Tibial artery (tissue), 4 donors: ENCODE results near the gene MAP3K14.
A peak's percentile ranks its signal among the peaks of the same experiment; 100 is the strongest.

ENCODE experiments used
- DNase-seq, 2 donors: peaks; one replicate each; pipeline ENCODE4 v3.0.0-alpha.2; 2019
- H3K27ac ChIP-seq, 2 donors: fragments of 200-600 bp; sonication (generic) in 1 of 2; 1 replicate in 1 of 2; 2 replicates in 1 of 2; pipeline ENCODE4 v1.5.1; 2018 to 2019; ENCODE audit warnings: mild to moderate bottlenecking in 1 of 2
- H3K27me3 ChIP-seq, 2 donors: fragments of 200-600 bp; sonication (generic) in 1 of 2; one replicate each; pipeline versions ENCODE4 v1.5.1 to v1.6.0; 2016 to 2019
- H3K36me3 ChIP-seq, 3 donors: fragments of 200-600 bp; sonication (generic) in 2 of 3; one replicate each; pipeline ENCODE4 v1.5.1; 2016 to 2019; ENCODE audit warnings: mild to moderate bottlenecking in 2 of 3
- H3K4me1 ChIP-seq, 4 donors: fragments of 200-600 bp; sonication (generic) in 2 of 4; 1 replicate in 3 of 4; 2 replicates in 1 of 4; pipeline ENCODE4 v1.5.1; 2016 to 2019
- H3K4me3 ChIP-seq, 2 donors: fragments of 200-600 bp; sonication (generic) in 1 of 2; 1 replicate in 1 of 2; 2 replicates in 1 of 2; pipeline ENCODE4 v1.5.1; 2018 to 2019; ENCODE audit warnings: mild to moderate bottlenecking in 2 of 2
- H3K9me3 ChIP-seq, 3 donors: fragments of 200-600 bp; sonication (generic) in 1 of 3; one replicate each; pipeline ENCODE4 v1.5.1; 2016 to 2019
- intact Hi-C: fragments of 100-400 bp; cut with DNase I; formaldehyde crosslinking; loops from one replicate; pipeline ENCODE4 v1.15.0; 2023; ENCODE audit warnings: low total_unique reads
- TF ChIP-seq, protein P1 (sequence below), 2 experiments: fragments of 200-600 bp in 1 of 2; fragments of 450-650 bp in 1 of 2; IDR thresholded peaks; one replicate each; pipeline ENCODE4 v1.5.1; 2017 to 2019; ENCODE audit warnings: antibody characterized with exemption in 2 of 2, mild to moderate bottlenecking in 1 of 2, moderate library complexity in 1 of 2

The MAP3K14 gene

DNA sequence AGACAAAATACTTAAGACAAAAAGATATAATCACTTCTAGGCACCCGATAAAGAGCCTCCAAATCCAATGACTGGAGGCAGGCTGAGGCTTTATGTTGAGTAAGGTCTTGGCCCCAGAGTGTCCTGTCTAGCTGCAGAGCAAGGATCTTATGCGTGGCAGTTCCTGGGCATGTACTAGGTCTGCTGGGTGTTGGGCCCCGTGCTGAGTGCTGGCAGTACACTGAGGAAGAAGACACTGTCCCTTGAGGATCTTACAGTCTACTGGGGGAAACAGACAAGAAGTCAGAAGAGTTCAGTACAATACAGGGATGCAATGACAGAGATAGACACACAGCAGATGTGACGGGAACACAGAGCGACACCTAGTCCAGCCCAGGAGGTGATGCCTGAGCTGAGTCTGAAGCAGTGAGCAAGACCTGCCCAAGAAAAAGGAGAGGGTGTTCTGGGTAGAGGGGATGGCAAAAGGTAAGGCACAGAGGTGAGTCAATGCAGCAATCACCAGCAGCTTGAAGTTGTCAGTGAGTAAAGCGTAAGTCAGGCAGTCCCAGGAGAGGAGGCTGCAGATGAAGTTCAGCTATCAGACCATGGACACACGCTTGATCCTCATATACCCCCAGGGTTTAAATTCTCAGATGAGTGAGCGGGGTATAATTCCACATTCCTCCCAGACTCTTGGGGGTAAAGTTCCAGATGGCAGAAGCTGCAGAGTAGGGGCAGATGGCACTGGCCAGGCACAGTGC is 18.1 kb downstream of the MAP3K14 start:
- intact Hi-C loops = no loop called here
- Histone ChIP-seq H3K4me1 (peaks cover 0 to 56% (median 44%) of the 10 kb centered on the region in 4 donors), H3K9me3 (no peaks in the 10 kb centered on the region), H3K36me3 (no peaks in the 10 kb centered on the region), H3K4me3 (no peak overlapping the region), H3K27ac (no peak overlapping the region), H3K27me3 (no peaks in the 10 kb centered on the region)
- no peak for DNase-seq
- TF ChIP-seq, protein P1, sequence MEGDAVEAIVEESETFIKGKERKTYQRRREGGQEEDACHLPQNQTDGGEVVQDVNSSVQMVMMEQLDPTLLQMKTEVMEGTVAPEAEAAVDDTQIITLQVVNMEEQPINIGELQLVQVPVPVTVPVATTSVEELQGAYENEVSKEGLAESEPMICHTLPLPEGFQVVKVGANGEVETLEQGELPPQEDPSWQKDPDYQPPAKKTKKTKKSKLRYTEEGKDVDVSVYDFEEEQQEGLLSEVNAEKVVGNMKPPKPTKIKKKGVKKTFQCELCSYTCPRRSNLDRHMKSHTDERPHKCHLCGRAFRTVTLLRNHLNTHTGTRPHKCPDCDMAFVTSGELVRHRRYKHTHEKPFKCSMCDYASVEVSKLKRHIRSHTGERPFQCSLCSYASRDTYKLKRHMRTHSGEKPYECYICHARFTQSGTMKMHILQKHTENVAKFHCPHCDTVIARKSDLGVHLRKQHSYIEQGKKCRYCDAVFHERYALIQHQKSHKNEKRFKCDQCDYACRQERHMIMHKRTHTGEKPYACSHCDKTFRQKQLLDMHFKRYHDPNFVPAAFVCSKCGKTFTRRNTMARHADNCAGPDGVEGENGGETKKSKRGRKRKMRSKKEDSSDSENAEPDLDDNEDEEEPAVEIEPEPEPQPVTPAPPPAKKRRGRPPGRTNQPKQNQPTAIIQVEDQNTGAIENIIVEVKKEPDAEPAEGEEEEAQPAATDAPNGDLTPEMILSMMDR (IDR thresholded peaks at IDR 0.05) = no peak

DNA sequence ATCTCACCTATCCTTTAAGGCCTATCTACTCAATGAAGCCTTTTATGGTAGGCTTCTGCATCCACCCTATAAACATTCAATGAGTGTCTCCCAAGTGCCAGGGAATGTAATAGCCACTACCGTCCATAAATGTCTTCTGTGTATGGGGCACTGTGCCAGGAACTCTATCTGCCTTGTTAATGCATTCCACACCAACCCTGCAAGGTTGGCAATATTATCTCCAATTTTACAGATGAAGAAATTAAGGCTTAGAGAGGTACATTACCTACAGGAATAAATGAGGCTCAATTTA is 20.0 kb downstream of the MAP3K14 start:
- H3K27me3 ChIP-seq = no peaks in the 10 kb centered on the region
- H3K36me3 ChIP-seq = no peaks in the 10 kb centered on the region
- TF ChIP-seq, protein P1 (IDR thresholded peaks at IDR 0.05) = no peak
- H3K4me1 ChIP-seq = peaks cover 0 to 68% (median 51%) of the 10 kb centered on the region in 4 donors
- H3K9me3 ChIP-seq = no peaks in the 10 kb centered on the region
- intact Hi-C loops = no loop called here
- H3K27ac ChIP-seq = no peak overlapping the region
- H3K4me3 ChIP-seq = no peak overlapping the region
- no peak for DNase-seq

DNA sequence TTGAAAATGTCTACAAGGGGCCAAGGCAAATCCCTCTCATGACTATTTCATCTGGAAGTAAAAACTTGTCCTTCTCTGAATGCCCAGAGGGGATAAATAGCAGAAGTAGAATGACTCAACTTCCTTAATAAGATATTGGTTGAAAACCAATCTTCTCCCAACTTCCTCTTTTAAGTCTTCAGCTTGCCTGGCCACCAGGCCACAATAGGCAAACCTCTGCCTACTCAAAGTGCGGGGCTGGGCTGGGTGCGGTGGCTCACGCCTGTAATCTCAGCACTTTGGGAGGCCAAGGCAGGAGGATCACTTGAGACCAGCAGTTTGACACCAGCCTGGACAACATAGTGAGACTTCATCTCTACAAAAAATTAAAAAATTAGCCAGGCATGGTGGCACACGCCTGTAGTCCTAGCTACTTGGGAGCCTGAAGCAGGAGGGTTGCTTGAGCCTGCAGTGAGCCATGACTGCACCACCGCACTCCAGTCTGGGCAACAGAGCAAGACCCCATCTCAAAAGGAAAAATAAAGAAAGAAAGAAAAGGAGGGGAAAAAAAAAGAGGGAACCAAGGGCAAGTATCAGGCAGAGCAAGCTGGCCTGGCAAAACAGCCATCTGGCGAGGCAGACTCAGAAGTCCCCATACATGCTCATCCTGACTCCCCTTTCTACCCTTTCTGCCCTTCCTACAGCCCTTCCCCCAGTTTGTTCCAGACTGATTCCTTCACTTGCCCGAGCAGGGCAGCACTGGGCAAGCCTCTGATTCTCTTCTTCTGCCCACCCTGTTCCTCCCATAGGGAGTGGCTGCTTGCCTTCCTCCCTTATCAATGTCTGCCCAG is 20.6 kb downstream of the MAP3K14 start:
- no peaks in the 10 kb centered on the region for H3K9me3 ChIP-seq
- no peak overlapping the region for H3K4me3 ChIP-seq
- H3K36me3 ChIP-seq = no peaks in the 10 kb centered on the region
- H3K27me3 ChIP-seq = no peaks in the 10 kb centered on the region
- no peak for DNase-seq
- intact Hi-C loops = no loop called here
- H3K27ac ChIP-seq = peak overlapping the region in 1 of 2 donors; percentile 71
- H3K4me1 ChIP-seq = peaks cover 0 to 73% (median 56%) of the 10 kb centered on the region in 4 donors
- TF ChIP-seq, protein P1 (IDR thresholded peaks at IDR 0.05) = no peak

DNA sequence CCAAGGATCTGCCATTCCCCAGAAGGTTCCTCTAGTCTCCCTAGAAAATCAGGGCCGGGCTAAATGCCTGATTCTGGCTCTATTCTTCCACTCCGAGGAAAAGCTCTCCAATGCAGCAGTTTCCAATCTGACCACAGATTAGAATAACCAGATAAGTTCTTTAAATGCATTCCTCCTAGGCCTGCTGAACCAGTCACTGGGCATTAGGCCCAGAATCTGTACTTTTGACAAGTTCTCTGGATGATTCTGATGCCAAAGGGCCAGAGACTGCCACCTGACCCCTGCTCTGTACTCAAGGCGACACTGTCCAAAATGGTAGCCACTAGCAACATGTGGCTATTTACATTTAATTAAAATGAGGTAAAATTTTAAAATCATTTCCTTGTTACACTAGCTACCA is 22.3 kb downstream of the MAP3K14 start:
- intact Hi-C loops = no loop called here
- H3K27ac ChIP-seq = peak overlapping the region; percentile 71 to 78

DNA sequence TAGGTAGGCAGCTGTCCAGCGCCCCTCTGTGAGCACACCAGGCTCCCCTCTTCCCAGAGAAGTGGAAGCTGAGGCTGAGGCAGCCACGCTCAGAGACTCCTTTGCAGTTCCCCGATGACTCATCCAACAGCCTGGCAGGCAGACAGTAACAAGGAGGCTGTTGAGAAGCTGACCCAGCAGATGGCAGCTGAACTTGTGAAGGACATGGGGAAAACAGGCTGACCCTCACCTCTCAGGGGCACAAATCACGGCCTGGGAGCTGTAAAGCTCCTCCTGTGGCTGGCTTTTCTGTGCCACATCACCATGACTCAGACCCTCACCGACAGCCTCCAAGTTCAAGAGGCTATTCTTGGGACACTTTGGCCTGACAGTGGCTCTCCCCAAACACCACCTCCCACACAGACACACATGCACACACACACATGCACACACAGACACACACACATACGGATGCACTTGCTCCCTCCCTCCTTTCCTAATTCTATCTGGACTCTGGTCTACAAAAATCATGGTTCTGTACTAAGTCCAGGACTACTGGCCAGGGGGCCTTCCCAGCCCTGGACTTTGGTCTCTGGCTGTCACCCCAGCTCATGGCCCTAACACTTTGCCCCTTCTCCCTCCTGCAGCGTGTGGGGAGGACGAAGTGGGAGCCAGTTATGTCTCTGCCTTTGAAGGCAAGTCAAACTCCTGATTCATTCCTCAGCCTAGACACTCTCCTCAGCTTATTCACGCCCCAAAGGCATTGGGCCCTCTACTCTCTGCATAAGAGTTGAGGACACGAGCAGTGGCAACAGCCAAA is 23.2 kb downstream of the MAP3K14 start:
- H3K4me1 ChIP-seq = peaks cover 0 to 80% (median 59%) of the 10 kb centered on the region in 4 donors
- TF ChIP-seq, protein P1 (IDR thresholded peaks at IDR 0.05) = no peak
- H3K27me3 ChIP-seq = no peaks in the 10 kb centered on the region
- H3K36me3 ChIP-seq = peaks cover 0 to 20% (median 16%) of the 10 kb centered on the region in 3 donors
- H3K27ac ChIP-seq = peak overlapping the region; percentile 71 to 78
- intact Hi-C loops = no loop called here
- no peak overlapping the region for H3K4me3 ChIP-seq
- DNase-seq = peak; percentile 92 to 94
- no peaks in the 10 kb centered on the region for H3K9me3 ChIP-seq

More for the DNA sequence above, 22.3 kb downstream of the MAP3K14 start:
- no peaks in the 10 kb centered on the region for H3K27me3 ChIP-seq
- H3K9me3 ChIP-seq = no peaks in the 10 kb centered on the region
- TF ChIP-seq, protein P1 (IDR thresholded peaks at IDR 0.05) = peak in 1 of 2 experiments; percentile 12
- peak in 1 of 2 donors; percentile 79 for DNase-seq
- no peak overlapping the region for H3K4me3 ChIP-seq
- H3K4me1 ChIP-seq = peaks cover 0 to 81% (median 59%) of the 10 kb centered on the region in 4 donors
- peaks cover 0 to 11% (median 8%) of the 10 kb centered on the region in 3 donors for H3K36me3 ChIP-seq
